ENCODE measurements around the gene GPR107.

GPR107 gene

GRCh38 chr9:130139251-130139650 lies 85.5 kb downstream of the GPR107 start:
- DNase-seq: no peak

GRCh38 chr9:130140706-130141105 lies 87.0 kb downstream of the GPR107 start:
- peak; percentile 62 for DNase-seq

- no peak for DNase-seq
These were observed 88.3 kb downstream of the GPR107 start for GRCh38 chr9:130142056-130142455.

GRCh38 chr9:130142641-130143040 lies 88.9 kb downstream of the GPR107 start:
- DNase-seq: no peak

GRCh38 chr9:130143279-130143893 lies 89.7 kb downstream of the GPR107 start:
- DNase-seq: no peak

- no peak for DNase-seq
These were observed 90.3 kb downstream of the GPR107 start for GRCh38 chr9:130143958-130144366.

GRCh38 chr9:130144703-130145102 lies 91.0 kb downstream of the GPR107 start:
- no peak for DNase-seq

- DNase-seq: no peak
These were observed 92.0 kb downstream of the GPR107 start for GRCh38 chr9:130145658-130146057.

- DNase-seq: no peak
These were observed 93.5 kb downstream of the GPR107 start for GRCh38 chr9:130147198-130147597.

- no peak for DNase-seq
These were observed 94.2 kb downstream of the GPR107 start for GRCh38 chr9:130147910-130148309.

GRCh38 chr9:130149031-130149430 lies 95.3 kb downstream of the GPR107 start:
- DNase-seq: no peak

- no peak for DNase-seq
These were observed 96.1 kb downstream of the GPR107 start for GRCh38 chr9:130149654-130150286.

GRCh38 chr9:130150779-130151382 lies 97.2 kb downstream of the GPR107 start:
- DNase-seq: no peak

GRCh38 chr9:130154816-130155215 lies 101.1 kb downstream of the GPR107 start:
- DNase-seq: no peak

- DNase-seq: no peak
These were observed 101.9 kb downstream of the GPR107 start for GRCh38 chr9:130155647-130156046.

GRCh38 chr9:130156672-130157071 lies 103.0 kb downstream of the GPR107 start:
- no peak for DNase-seq

- DNase-seq: no peak
These were observed 103.4 kb downstream of the GPR107 start for GRCh38 chr9:130157079-130157478.

GRCh38 chr9:130158001-130158400 lies 104.3 kb downstream of the GPR107 start:
- no peak for DNase-seq

GRCh38 chr9:130159057-130159456 lies 105.4 kb downstream of the GPR107 start:
- no peak for DNase-seq

- no peak for DNase-seq
These were observed 106.4 kb downstream of the GPR107 start for GRCh38 chr9:130159915-130160670.

- DNase-seq: no peak
These were observed 107.3 kb downstream of the GPR107 start for GRCh38 chr9:130160862-130161470.

- DNase-seq: no peak
These were observed 111.9 kb downstream of the GPR107 start for GRCh38 chr9:130165579-130165978.

- DNase-seq: no peak
These were observed 112.7 kb downstream of the GPR107 start for GRCh38 chr9:130166399-130166798.
